Mammary epithelial cell (primary cell): ENCODE results near the gene SHANK1.

Experiments
- CTCF ChIP-seq, 2 donors: IDR thresholded peaks in 1 of 2; conservative IDR thresholded peaks in 1 of 2; 2 replicates each; pipeline ENCODE4 v1.5.1; 2011 to 2012; ENCODE audit warnings: inconsistent platforms in 2 of 2, low read length in 2 of 2, mild to moderate bottlenecking in 2 of 2, control low read depth in 1 of 2, low read depth in 1 of 2; ENCODE audit not compliant: insufficient read depth in 1 of 2; ENCODE audit errors: extremely low read depth in 1 of 2
- EZH2 ChIP-seq: IDR thresholded peaks from 2 replicates; pipeline ENCODE4 v1.6.1; 2012; ENCODE audit warnings: low read length, inconsistent platforms, borderline replicate concordance

- no peak for TF ChIP-seq CTCF (conservative IDR thresholded peaks at IDR 0.05 in 1 of 2, IDR thresholded peaks at IDR 0.05 in 1 of 2; ENCODE audit: extremely low read depth in 1 of 2, insufficient read depth in 1 of 2, low read depth in 1 of 2, low read length in 2 of 2)
- peak; percentile 36 for TF ChIP-seq EZH2
These were observed 1.1 kb downstream of the SHANK1 start for GRCh38 chr19:50718255-50719118.
